CD4-positive, alpha-beta T cell treated with Interleukin-2 at 100 ng/mL for 4 hours (primary cell): Measurements from ENCODE around the gene CDON.
"Not testable (repeated sequence)": the region's sequence is repeated elsewhere in the genome, so short reads cannot be mapped to it uniquely, and the experiment has no call there.

Experiments
- DNase-seq: peaks from one replicate; pipeline ENCODE4 v3.0.0-alpha.2; 2020; ENCODE audit warnings: low spot score

Gene CDON

GRCh38 chr11:125994509-125994908, 68.2 kb downstream of the CDON start:
- no peak for DNase-seq

- DNase-seq = no peak
These were observed 69.8 kb downstream of the CDON start for GRCh38 chr11:125992893-125993292.

- no peak for DNase-seq
These were observed 72.4 kb downstream of the CDON start for GRCh38 chr11:125990244-125990643.

- DNase-seq = no peak
These were observed 75.5 kb downstream of the CDON start for GRCh38 chr11:125987066-125987641.

- DNase-seq = not testable (repeated sequence)
These were observed 76.7 kb downstream of the CDON start for GRCh38 chr11:125985956-125986355.

DNA sequence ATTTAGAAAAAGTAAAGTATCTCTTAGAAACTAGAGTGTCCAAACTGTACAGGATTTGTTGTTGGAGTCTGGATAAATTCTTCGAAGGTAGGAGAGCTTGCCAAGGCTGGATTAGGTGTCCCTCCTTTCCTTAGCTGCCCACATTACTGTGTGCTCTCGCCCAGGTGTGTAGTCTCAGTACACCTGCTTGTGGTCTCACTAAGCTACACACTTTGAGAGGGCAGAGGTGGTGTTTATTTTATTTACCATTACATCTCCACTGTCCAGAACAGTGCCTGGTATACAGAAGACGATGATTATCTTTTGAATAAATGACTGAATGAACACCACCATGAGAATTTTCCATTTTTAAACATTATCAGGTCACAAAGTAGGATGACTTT, 80.3 kb downstream of the CDON start:
- no peak for DNase-seq

GRCh38 chr11:125980436-125980835, 82.2 kb downstream of the CDON start:
- no peak for DNase-seq

GRCh38 chr11:125979511-125979910, 83.2 kb downstream of the CDON start:
- DNase-seq = no peak

DNA sequence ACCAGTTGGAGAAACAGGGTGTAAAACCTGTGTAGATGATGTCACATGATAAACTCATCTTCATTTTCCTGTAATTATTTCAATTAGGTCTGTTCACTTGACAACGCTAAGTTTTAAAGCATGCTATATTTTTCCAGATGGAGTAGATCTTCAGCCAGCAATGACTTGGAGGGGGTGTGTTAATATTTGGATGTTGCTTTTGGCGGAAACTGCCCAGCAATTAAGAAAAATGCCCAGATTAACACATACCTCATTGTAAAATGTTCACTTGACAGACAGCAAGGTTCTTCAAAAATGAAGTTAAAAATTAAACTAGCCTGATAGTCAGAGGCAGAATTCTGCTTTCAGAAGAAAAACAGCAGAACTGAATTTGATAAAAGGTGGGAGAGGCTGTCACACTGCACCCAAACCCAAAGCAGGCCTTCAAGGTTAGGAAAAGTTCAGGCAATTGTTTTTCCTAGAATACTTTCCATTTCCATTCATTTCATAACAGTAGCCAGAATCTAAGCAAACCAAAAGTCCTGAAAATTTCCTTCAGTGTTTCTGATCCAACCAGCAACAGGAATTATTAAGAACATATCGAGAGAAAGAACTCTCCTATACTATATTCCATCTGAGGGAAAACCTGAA, 83.8 kb downstream of the CDON start:
- DNase-seq = no peak

DNA sequence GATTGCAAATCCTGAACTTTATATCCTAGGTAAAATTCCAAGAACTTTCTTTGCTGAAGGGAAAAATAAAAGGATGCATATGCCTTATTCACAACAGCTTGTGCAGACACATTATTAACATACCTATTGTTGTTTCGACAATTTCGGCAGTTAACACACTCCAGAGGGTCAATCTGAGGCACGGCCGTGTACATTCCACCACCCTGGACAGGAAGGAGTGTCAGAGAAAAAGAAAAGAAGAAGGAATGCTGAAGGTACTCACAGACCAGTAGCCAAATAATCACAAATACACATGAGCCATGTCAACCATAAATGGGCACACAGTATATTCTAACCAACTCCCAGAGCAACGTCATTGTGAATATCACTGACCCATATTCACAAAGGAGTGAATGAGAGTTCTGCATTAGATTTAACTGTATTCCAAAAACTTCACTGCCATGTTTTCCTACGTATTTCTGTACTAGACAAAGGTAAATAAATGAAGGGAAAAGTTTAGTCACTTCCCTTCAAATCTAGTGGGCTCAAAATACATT, 84.4 kb downstream of the CDON start:
- no peak for DNase-seq

DNA sequence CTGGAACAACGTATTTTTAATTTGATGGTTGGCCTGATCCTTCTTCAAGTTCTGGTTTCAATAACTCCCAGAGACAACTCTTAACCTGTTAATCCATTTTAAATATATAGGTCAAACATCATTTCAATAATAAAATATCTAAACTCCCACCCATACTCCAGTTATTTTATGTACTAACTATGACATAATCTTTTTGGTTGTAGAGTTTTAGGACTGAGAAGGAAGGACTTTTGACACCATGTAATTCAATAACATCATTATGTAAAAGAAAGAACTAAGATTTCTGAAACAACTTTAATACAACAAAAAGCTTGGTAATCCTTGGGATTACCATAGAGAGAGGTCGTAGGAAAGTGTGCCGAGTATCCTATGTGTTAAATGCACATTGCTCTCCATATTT, 85.3 kb downstream of the CDON start:
- DNase-seq = no peak

DNA sequence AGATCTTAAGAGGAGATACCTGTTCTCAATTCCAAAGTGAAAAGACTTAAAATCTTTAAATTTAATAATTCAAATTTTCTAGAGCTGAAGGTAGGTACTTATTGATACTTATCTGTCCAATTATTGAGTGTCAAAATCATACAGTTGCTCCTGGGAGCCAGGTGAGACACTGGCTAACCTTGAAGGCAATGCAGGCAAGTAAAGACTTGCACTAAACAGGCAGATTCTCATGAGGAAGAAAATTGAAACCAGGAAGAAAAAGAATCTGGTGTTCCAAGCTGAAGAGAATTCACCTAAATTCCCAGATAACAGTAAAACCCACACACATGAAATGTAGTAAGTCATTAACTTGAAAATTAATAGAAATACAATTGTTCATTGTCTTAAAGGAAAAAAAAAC, 86.5 kb downstream of the CDON start:
- no peak for DNase-seq

DNA sequence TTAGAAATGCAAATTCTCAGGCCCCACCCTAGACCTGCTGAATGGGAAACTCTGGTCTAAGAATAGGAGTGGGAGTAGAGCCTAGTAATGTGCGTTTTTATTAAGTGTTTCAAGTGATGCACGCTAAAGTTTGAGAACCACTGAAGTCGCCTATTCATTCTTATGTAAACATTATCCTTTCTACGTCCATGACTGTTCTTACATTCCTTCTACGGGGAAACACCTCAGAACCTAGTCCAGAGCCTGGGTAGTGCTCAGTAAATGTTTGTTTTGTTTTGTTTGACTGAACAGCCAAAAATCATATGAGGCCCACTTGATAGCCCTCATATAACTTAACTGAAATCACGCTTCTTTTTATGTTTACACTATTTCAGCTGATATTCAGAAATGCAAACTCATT, 87.0 kb downstream of the CDON start:
- no peak for DNase-seq

GRCh38 chr11:125974284-125974683, 88.4 kb downstream of the CDON start:
- DNase-seq = no peak

GRCh38 chr11:125971618-125972017, 91.0 kb downstream of the CDON start:
- no peak for DNase-seq

DNA sequence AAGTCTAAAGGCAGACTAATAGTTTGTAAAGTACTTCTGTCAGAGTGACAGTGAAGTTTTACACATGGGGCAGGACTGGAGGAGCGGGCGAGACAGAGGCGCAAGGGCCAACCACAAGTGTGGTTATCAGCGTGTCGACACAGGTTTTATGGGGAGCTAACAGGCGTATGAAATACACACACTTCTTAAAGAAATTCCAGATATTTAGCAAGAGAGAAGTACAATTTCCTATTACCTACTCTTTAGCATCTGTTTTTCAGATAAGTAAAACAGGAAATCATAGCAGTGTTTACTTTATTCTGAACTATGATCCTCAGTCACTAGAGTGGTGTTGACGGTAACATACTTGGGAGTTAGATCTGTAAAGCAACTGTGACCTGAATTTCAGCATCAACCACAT, 94.3 kb downstream of the CDON start:
- no peak for DNase-seq

GRCh38 chr11:125967515-125967914, 95.2 kb downstream of the CDON start:
- no peak for DNase-seq

GRCh38 chr11:125960771-125961170, 101.9 kb downstream of the CDON start:
- DNase-seq = no peak

DNA sequence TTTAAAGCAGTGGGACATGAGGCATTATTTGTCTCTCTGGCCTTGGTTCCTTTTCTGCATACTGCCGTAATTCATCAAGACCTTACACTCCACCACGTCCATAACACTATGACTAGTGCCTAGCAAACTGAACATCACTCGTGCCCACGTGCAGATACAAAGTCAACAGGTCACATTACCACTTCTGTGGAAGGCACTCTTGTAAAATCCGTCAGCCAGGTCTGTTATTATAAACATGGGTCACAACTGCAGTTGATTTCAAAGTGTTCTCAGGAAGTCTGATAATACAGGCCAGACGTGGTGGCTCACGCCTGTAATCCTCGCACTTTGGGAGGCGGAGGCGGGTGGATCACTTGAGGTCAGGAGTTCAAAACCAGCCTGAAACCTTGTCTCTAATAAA, 102.7 kb downstream of the CDON start:
- no peak for DNase-seq

DNA sequence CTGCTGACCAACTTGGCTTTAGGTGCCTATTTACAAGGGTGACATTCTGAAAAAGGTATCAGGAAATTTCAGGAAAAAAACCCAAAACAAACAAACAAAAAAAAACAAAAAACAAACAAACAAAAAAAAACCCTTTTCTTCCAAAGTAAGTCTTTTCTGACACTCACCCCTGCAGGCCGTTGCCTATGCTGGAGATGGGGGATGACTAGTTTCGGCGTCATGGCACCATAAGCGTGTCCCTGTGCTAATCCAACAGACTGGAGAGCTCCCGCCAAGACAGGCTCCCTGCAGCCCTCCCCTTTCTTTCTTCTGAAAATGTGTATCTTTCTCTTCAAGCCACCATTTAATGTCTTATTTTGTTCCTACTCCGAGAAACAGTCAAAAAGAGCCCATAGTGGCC, 103.2 kb downstream of the CDON start:
- DNase-seq = no peak

DNA sequence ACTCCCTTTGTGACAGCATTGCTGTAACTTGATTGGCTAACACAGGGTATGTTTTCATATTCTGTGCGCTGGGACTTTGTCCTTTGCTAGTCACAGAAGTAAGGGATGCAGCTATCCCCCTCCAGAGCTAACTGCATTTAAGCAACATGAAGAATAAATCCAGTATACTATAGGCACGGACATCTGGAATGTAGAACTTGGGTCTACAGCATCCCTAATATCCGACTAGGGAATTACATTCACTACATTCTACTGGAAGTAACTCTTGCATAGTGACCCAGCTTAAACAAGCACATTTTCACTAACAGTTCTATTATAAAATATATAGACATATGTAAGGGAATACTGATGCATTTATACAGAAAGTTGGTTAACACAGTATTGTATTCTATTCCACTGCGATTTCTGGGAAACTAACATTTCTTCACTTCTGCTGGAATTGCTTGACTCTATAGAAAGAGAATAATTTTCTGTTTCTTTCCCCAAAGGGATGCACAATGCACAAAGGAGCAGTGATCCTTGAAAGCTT, 103.7 kb downstream of the CDON start:
- no peak for DNase-seq

- no peak for DNase-seq
These were observed 104.9 kb downstream of the CDON start for GRCh38 chr11:125957618-125958332.
